Neural cell (in vitro differentiated cells): ENCODE results near the gene RNF169.

ENCODE experiments used
- CTCF ChIP-seq: fragments of 450-650 bp; IDR thresholded peaks from 2 replicates; pipeline ENCODE4 v1.5.1; 2014; ENCODE audit warnings: antibody characterized with exemption, mild to moderate bottlenecking, moderate library complexity; ENCODE audit not compliant: poor library complexity, severe bottlenecking
- EP300 ChIP-seq: fragments of 450-650 bp; conservative IDR thresholded peaks from 2 replicates; pipeline ENCODE4 v1.6.1; 2014; ENCODE audit warnings: antibody characterized with exemption, mild to moderate bottlenecking, moderate library complexity; ENCODE audit not compliant: poor library complexity, severe bottlenecking
- POLR2AphosphoS5 ChIP-seq: IDR thresholded peaks from 2 replicates; pipeline ENCODE4 v1.6.1; 2012
- SMC3 ChIP-seq: fragments of 450-650 bp; conservative IDR thresholded peaks from 2 replicates; pipeline ENCODE4 v1.6.1; 2014; ENCODE audit warnings: antibody characterized with exemption, mild to moderate bottlenecking, moderate library complexity; ENCODE audit not compliant: poor library complexity
- TAF1 ChIP-seq: IDR thresholded peaks from 2 replicates; pipeline ENCODE4 v1.6.1; 2012; ENCODE audit warnings: low read depth

- TF ChIP-seq SMC3 (no peak), EP300 (no peak), POLR2AphosphoS5 (no peak), CTCF (no peak), TAF1 (no peak)
These were observed 5.0 kb upstream of the RNF169 start for GRCh38 chr11:74743640-74744039.
